Keratinocyte (primary cell): Measurements from ENCODE around the gene EMC10. TPM values are rescaled to one million over a fixed set of nuclear protein-coding genes. Genes with fewer than 3 reads are reported as not detected.

ENCODE experiments used
- DNase-seq: peaks from one replicate; pipeline ENCODE4 v3.0.0-alpha.2; 2011; ENCODE audit warnings: low read depth, missing footprints, low spot score
- FAIRE-seq: peaks from 2 replicates; lab custom pipeline; 2011; peaks lifted over from hg19 to GRCh38; lab: Jason Lieb, UNC
- H2AFZ ChIP-seq: 2 replicates; pipeline ENCODE4 v1.6.0; 2012; ENCODE audit warnings: low read length, control low read depth, inconsistent platforms; ENCODE audit not compliant: control insufficient read depth
- H3K27ac ChIP-seq: 2 replicates; pipeline ENCODE4 v1.5.1; 2011; ENCODE audit warnings: low read length; ENCODE audit not compliant: control insufficient read depth, insufficient read depth
- H3K27me3 ChIP-seq: 3 replicates; pipeline ENCODE4 v1.6.0; 2011; ENCODE audit warnings: low read length; ENCODE audit not compliant: control insufficient read depth, insufficient read depth; ENCODE audit errors: extremely low read depth
- H3K36me3 ChIP-seq, 2 experiments: 2 replicates in 1 of 2; 3 replicates in 1 of 2; pipeline ENCODE4 v1.5.1; 2011; ENCODE audit warnings: low read length in 2 of 2, mild to moderate bottlenecking in 1 of 2; ENCODE audit not compliant: control insufficient read depth in 2 of 2, insufficient read depth in 2 of 2; ENCODE audit errors: extremely low read depth in 1 of 2
- H3K4me1 ChIP-seq: 3 replicates; pipeline ENCODE4 v1.5.1; 2011; ENCODE audit warnings: low read length; ENCODE audit not compliant: control insufficient read depth, insufficient read depth; ENCODE audit errors: extremely low read depth
- H3K4me2 ChIP-seq: 3 replicates; pipeline ENCODE4 v1.6.0; 2011; ENCODE audit warnings: low read depth, low read length; ENCODE audit not compliant: control insufficient read depth, insufficient read depth; ENCODE audit errors: extremely low read depth
- H3K4me3 ChIP-seq, 3 experiments: fragments of 200-600 bp in 1 of 3; sonication (generic) in 1 of 3; 2 replicates in 2 of 3; 3 replicates in 1 of 3; pipeline ENCODE4 v1.5.1; 2011 to 2016; ENCODE audit warnings: low read length in 3 of 3, mild to moderate bottlenecking in 3 of 3, control low read depth in 2 of 3, inconsistent platforms in 1 of 3, low read depth in 1 of 3, mixed read lengths in 1 of 3, mixed run types in 1 of 3, moderate library complexity in 1 of 3; ENCODE audit not compliant: control insufficient read depth in 2 of 3, insufficient read depth in 2 of 3; ENCODE audit errors: extremely low read depth in 1 of 3
- H3K79me2 ChIP-seq: 2 replicates; pipeline ENCODE4 v1.6.0; 2012; ENCODE audit warnings: low read length; ENCODE audit not compliant: control insufficient read depth, insufficient read depth
- H3K9ac ChIP-seq: 3 replicates; pipeline ENCODE4 v1.6.0; 2011; ENCODE audit warnings: low read length; ENCODE audit not compliant: control insufficient read depth, insufficient read depth; ENCODE audit errors: extremely low read depth
- H3K9me1 ChIP-seq: 3 replicates; pipeline ENCODE4 v1.6.0; 2011; ENCODE audit warnings: low read length; ENCODE audit not compliant: control insufficient read depth, insufficient read depth; ENCODE audit errors: extremely low read depth
- H3K9me3 ChIP-seq: 2 replicates; pipeline ENCODE4 v1.5.1; 2012; ENCODE audit warnings: low read depth, low read length; ENCODE audit not compliant: control insufficient read depth
- H4K20me1 ChIP-seq: 3 replicates; pipeline ENCODE4 v1.6.0; 2011; ENCODE audit warnings: low read length; ENCODE audit not compliant: control insufficient read depth, insufficient read depth; ENCODE audit errors: extremely low read depth
- EZH2 ChIP-seq: IDR thresholded peaks from one replicate; pipeline ENCODE4 v1.6.1; 2012; ENCODE audit warnings: inconsistent platforms, mild to moderate bottlenecking, low read length, moderate library complexity
- dilution Hi-C: fragments of 300-500 bp; cut with MboI; formaldehyde crosslinking; loops from one replicate; pipeline ENCODE4 v1.7.0; 2020; ENCODE audit warnings: low sequenced_read_pairs; ENCODE audit not compliant: extremely low pct_ligation_motif_present
- polyA plus RNA-seq, 5 experiments: library from polyadenylated mRNA; depleted of rRNA in 3 of 5; stranded (reverse) in 3 of 5; stranded (forward) in 1 of 5; unstranded in 1 of 5; fragments of >200 nt; gene quantifications; 1 replicate in 1 of 5; 2 replicates in 3 of 5; 3 replicates in 1 of 5; pipeline versions ENCODE4 v1.2.1 to v1.2.3, GENCODE V29; 2011 to 2012; ENCODE audit warnings: missing spikeins in 2 of 5, low read depth in 1 of 5, low replicate concordance in 1 of 5
- TF ChIP-seq, protein P1 (sequence below), 3 experiments: IDR thresholded peaks in 1 of 3; conservative IDR thresholded peaks in 1 of 3; optimal IDR thresholded peaks in 1 of 3; 2 replicates in 2 of 3; 3 replicates in 1 of 3; pipeline versions ENCODE3 to v1.5.1; 2011; ENCODE audit warnings: low read length in 3 of 3, mild to moderate bottlenecking in 3 of 3, moderate library complexity in 2 of 3, control low read depth in 1 of 3, inconsistent platforms in 1 of 3; ENCODE audit not compliant: insufficient read depth in 2 of 3; ENCODE audit errors: extremely low read depth in 1 of 3

The EMC10 gene
- polyA plus RNA-seq, 1 donor (not counting 4 experiments of a cell fraction or from before 2014, with no cell fraction given): 26.7 TPM

DNA sequence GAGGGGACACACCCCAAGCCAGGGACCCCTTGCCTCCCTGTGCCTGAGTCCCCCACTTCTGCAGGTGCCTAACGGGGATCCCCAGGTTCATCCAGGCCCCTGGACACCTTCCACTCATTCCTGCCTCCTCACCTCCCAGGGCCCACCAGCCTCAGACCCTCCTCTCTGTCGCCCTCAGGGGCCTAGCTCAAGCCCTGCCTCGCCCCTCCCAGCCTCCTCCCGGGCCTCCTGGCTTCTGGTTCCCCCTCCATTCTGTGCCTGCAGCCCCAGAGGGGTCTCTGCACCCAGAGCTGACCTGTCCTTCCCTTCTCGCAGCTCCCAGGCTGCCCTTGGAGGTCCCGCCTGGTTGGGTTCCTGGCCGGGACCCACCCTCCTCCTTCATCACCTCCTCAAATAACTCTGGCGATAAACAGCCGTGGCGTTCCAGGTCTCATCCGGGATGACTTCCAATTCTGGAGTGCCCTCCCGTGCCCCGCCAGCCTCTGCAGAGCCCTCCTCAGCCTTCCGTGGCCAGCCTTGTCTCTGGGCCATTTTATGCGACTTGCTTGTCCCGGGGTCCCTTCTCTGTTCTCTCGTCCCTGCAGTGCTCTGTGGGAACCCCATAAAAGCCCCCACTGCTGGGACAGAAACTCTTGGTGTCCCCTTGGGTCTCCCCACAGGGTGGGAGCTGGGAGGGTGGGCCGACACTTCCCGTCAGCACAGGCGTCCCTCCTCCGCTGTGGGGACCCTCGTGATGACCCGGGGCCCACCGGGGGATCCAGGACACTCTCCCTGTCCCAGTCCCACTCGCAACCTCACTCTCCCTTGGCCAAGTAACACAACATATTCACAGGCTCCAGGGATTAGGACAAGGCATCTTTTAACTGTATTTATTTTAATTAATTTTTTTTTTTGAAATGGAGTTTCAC is 25.5 kb downstream of the EMC10 start:
- H3K9me3 ChIP-seq: no peaks in the 10 kb centered on the region
- no peak overlapping the region for H3K4me2 ChIP-seq
- no peak overlapping the region for H3K4me3 ChIP-seq
- H3K79me2 ChIP-seq: no peaks in the 10 kb centered on the region
- no peaks in the 10 kb centered on the region for H3K4me1 ChIP-seq
- peaks cover 0 to 1% of the 10 kb centered on the region in 2 experiments for H3K36me3 ChIP-seq
- no peaks in the 10 kb centered on the region for H4K20me1 ChIP-seq
- H3K9ac ChIP-seq: no peak overlapping the region
- H3K27me3 ChIP-seq: peaks cover 5% of the 10 kb centered on the region
- no peaks in the 10 kb centered on the region for H3K9me1 ChIP-seq
- H2AFZ ChIP-seq: no peak overlapping the region
- no peak for FAIRE-seq
- dilution Hi-C loops: no loop called here
- no peak overlapping the region for H3K27ac ChIP-seq
- TF ChIP-seq EZH2: no peak
- TF ChIP-seq, protein P1, sequence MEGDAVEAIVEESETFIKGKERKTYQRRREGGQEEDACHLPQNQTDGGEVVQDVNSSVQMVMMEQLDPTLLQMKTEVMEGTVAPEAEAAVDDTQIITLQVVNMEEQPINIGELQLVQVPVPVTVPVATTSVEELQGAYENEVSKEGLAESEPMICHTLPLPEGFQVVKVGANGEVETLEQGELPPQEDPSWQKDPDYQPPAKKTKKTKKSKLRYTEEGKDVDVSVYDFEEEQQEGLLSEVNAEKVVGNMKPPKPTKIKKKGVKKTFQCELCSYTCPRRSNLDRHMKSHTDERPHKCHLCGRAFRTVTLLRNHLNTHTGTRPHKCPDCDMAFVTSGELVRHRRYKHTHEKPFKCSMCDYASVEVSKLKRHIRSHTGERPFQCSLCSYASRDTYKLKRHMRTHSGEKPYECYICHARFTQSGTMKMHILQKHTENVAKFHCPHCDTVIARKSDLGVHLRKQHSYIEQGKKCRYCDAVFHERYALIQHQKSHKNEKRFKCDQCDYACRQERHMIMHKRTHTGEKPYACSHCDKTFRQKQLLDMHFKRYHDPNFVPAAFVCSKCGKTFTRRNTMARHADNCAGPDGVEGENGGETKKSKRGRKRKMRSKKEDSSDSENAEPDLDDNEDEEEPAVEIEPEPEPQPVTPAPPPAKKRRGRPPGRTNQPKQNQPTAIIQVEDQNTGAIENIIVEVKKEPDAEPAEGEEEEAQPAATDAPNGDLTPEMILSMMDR (optimal IDR thresholded peaks at IDR 0.05 in 1 of 3, IDR thresholded peaks at IDR 0.05 in 1 of 3, conservative IDR thresholded peaks at IDR 0.05 in 1 of 3; ENCODE audit: extremely low read depth in 1 of 3, insufficient read depth in 2 of 3, low read length in 3 of 3): no peak
- DNase-seq: no peak

DNA sequence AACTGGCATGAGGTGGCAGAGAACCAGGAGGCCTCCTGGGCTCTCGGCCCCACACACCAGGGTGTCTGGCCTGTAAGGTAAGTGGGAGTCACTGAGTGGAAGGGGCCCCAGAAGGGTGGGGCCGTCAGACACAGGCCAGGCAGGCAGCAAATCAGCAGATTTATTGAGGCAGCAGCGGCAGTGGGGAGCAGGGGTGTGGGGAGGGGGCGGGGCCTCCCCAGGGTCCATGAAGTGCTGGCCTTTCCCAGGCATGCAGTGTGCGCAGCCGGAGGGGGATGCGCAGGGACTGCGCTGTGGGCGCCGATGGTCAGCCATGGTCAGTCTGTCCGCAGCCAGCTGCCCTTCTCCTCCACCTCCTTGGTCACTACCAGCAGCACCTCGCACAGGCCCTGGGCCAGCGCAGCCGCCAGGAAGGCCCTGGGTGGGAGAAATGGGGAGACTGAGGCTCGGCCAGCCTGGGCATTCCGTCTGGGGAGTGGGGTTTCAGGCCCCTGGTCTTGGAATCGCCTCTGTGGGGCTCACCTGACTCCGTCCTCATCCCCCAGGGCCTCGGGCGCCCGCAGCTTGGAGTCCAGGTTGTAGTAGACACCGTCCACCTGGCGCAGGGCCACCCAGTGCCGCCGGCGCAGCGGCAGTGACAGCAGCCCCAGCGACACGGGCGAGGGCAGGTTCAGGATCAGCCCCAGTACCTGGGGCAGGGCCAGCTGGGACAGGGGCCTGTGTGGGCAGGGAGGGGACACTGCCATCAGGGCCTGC is 29.7 kb downstream of the EMC10 start:
- no peak for FAIRE-seq
- dilution Hi-C loops: no loop called here
- no peak for TF ChIP-seq EZH2
- TF ChIP-seq, protein P1 (optimal IDR thresholded peaks at IDR 0.05 in 1 of 3, IDR thresholded peaks at IDR 0.05 in 1 of 3, conservative IDR thresholded peaks at IDR 0.05 in 1 of 3; ENCODE audit: extremely low read depth in 1 of 3, insufficient read depth in 2 of 3, low read length in 3 of 3): no peak
- H4K20me1 ChIP-seq: no peaks in the 10 kb centered on the region
- no peaks in the 10 kb centered on the region for H3K9me3 ChIP-seq
- peaks cover 4% of the 10 kb centered on the region for H3K4me1 ChIP-seq
- no peaks in the 10 kb centered on the region for H3K9me1 ChIP-seq
- H3K4me3 ChIP-seq: no peak overlapping the region
- H2AFZ ChIP-seq: no peak overlapping the region
- no peak overlapping the region for H3K27ac ChIP-seq
- DNase-seq: no peak
- peaks cover 5% of the 10 kb centered on the region for H3K79me2 ChIP-seq
- H3K4me2 ChIP-seq: no peak overlapping the region
- H3K9ac ChIP-seq: no peak overlapping the region
- no peaks in the 10 kb centered on the region for H3K27me3 ChIP-seq
- peaks cover 0 to 1% of the 10 kb centered on the region in 2 experiments for H3K36me3 ChIP-seq
